Pancreas (tissue), 10 donors: ENCODE data around the gene ZNF280B. TPM values are rescaled to one million over a fixed set of nuclear protein-coding genes. Genes with fewer than 3 reads are reported as not detected.

Experiments
- ATAC-seq, 4 donors: fragments of 200-7000 bp; cut with Tn5 transposase; one replicate each; pipeline versions ENCODE4 v1.8.0 to v1.9.1; 2020; ENCODE audit warnings: mild to moderate bottlenecking in 4 of 4, moderate library complexity in 4 of 4
- DNase-seq, 6 donors: peaks; one replicate each; pipeline ENCODE4 v3.0.0-alpha.2; 2020
- FAIRE-seq: peaks from 2 replicates; lab custom pipeline; 2012; peaks lifted over from hg19 to GRCh38; lab: Jason Lieb, UNC
- H3K27ac ChIP-seq, 4 donors: fragments of 200-600 bp; sonication (generic); 1 replicate in 3 of 4; 2 replicates in 1 of 4; pipeline versions ENCODE4 v1.5.0 to v1.8.0; 2020
- H3K27me3 ChIP-seq, 4 donors: fragments of 200-600 bp; one replicate each; pipeline ENCODE4 v1.8.0; 2021
- H3K36me3 ChIP-seq, 3 donors: fragments of 200-600 bp; sonication (generic) in 1 of 3; one replicate each; pipeline versions ENCODE4 v1.5.0 to v1.8.0; 2020 to 2021
- H3K4me1 ChIP-seq, 3 donors: fragments of 200-600 bp; one replicate each; pipeline ENCODE4 v1.8.0; 2021
- H3K4me3 ChIP-seq, 4 donors: fragments of 200-600 bp; sonication (generic) in 2 of 4; one replicate each; pipeline versions ENCODE4 v1.5.0 to v1.8.0; 2020 to 2021
- H3K9me3 ChIP-seq, 4 donors: fragments of 200-600 bp; one replicate each; pipeline ENCODE4 v1.8.0; 2021
- WGBS, 2 donors: extraction: QIAGEN DNeasy Blood & Tissue Kit; methylation state at CpG; one replicate each; pipeline ENCODE4 v1.1.7; 2013; 5-methylcytosine and 5-hydroxymethylcytosine counted together
- intact Hi-C, 3 donors: fragments of 100-400 bp; cut with DNase I; formaldehyde crosslinking; loops; one replicate each; pipeline versions ENCODE4 v1.11.1 to v1.14.2; 2022
- polyA plus RNA-seq, 2 donors: library from polyadenylated mRNA; stranded (reverse); fragments of 200-250 nt; gene quantifications; one replicate each; pipeline ENCODE4 v1.2.3, GENCODE V29; 2013
- total RNA-seq, 6 donors: library from RNA; stranded (reverse); fragmentation: NEBNext Ultra II Directional in 4 of 6; extraction: Animal tissue kit (Norgen Biotek cat#: 25700) in 4 of 6; gene quantifications; one replicate each; pipeline versions ENCODE4 v1.2.1 to v1.2.4, GENCODE V29; 2021 to 2023
- TF ChIP-seq, protein P1 (sequence below), 4 donors: fragments of 200-600 bp; sonication (generic) in 3 of 4; IDR thresholded peaks; one replicate each; pipeline versions ENCODE4 v1.5.0 to v1.8.0; 2021; ENCODE audit warnings: antibody characterized with exemption in 4 of 4
- donor health status: healthy with polysubstance abuse.
- donor health status: DM: no; HTN: no; CAD: no; lungs with moderate emphysema.
- donor health status: DM: no; HTN: no; CAD: no.
- donor health status: control.
- donor health status: control.
- donor health status: Bipolar disorder and iron deficiency.
- donor health status: DM: yes; HTN: yes; CAD: no.
- donor health status: DM: no; HTN: no; CAD: no.
- donor health status: DM: no; HTN: no; CAD: no.
- donor health status: DM: yes; HTN: yes; CAD: no.

ZNF280B gene
- total and polyA plus RNA-seq, 8 donors: 0.38 to 1.3 (median 0.89) TPM

DNA sequence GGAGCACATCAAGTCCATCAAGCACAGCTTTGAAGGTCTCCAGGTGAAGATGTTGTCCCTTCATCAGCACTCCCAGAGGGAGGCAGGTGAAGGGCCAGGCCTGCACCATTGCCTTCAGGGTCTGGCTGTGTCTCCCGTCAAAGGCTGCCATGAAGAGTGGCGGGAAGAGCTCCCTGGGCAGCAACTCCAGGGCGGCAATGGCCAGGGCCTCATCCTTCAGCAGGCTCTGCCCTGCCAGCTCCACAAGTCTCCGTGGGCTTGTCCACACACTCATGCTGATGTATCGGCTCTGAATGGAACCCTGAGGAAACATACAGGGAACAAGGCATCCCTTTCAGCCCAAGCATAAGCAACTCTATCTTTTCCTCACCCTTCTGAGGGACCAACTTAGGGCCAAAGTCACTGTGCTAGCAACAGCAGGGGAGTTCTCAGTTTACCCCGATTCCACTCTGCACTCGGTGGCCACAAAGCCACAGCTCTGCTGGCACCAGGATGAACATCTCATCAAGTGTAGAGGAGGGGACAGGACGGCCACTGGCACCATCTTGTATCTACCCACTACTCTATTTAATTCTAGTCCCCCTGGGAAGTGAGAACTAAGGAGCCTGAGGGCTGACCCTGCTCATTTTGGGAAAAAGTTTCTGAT is 42.4 kb upstream of the ZNF280B start:
- WGBS, 2 donors: 74 to 77% methylated on average over 8 of the region's 8 CpGs
- TF ChIP-seq, protein P1, sequence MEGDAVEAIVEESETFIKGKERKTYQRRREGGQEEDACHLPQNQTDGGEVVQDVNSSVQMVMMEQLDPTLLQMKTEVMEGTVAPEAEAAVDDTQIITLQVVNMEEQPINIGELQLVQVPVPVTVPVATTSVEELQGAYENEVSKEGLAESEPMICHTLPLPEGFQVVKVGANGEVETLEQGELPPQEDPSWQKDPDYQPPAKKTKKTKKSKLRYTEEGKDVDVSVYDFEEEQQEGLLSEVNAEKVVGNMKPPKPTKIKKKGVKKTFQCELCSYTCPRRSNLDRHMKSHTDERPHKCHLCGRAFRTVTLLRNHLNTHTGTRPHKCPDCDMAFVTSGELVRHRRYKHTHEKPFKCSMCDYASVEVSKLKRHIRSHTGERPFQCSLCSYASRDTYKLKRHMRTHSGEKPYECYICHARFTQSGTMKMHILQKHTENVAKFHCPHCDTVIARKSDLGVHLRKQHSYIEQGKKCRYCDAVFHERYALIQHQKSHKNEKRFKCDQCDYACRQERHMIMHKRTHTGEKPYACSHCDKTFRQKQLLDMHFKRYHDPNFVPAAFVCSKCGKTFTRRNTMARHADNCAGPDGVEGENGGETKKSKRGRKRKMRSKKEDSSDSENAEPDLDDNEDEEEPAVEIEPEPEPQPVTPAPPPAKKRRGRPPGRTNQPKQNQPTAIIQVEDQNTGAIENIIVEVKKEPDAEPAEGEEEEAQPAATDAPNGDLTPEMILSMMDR (IDR thresholded peaks at IDR 0.05): no peak
- no peak overlapping the region for H3K27ac ChIP-seq
- H3K27me3 ChIP-seq: no peaks in the 10 kb centered on the region
- H3K4me1 ChIP-seq: no peaks in the 10 kb centered on the region
- DNase-seq: no peak
- no peak overlapping the region for H3K4me3 ChIP-seq
- no peaks in the 10 kb centered on the region for H3K9me3 ChIP-seq
- intact Hi-C loops: no loop called here
- no peak for FAIRE-seq
- H3K36me3 ChIP-seq: no peaks in the 10 kb centered on the region
- no peak for ATAC-seq

DNA sequence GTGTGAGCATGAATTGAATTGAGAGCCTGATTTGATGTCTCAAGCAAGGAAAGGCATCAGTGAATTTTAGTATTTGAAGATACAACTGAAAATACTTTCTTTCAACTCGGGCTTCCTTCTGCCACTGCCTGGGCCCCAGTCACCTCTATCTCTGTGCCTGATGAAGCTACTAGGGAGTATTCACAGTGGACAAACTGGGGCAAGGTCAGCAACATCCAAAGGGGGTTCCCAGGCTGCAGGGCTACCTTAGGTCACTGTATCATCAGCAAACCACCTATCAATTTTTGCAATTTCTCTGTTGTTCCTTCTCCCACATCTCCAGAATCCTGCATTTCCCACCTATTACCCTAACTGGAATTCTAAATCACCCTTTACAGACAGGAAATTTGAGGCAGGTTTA is 40.4 kb upstream of the ZNF280B start:
- FAIRE-seq (no peak), DNase-seq (no peak), ATAC-seq (no peak)
- WGBS, 2 donors: 46 to 56% methylated on average over 1 of the region's 1 CpG
- H3K27ac ChIP-seq: no peak overlapping the region
- no peak overlapping the region for H3K4me3 ChIP-seq
- H3K9me3 ChIP-seq: no peaks in the 10 kb centered on the region
- no peaks in the 10 kb centered on the region for H3K27me3 ChIP-seq
- no peaks in the 10 kb centered on the region for H3K36me3 ChIP-seq
- H3K4me1 ChIP-seq: no peaks in the 10 kb centered on the region
- TF ChIP-seq, protein P1 (IDR thresholded peaks at IDR 0.05): no peak
- intact Hi-C loops: no loop called here

DNA sequence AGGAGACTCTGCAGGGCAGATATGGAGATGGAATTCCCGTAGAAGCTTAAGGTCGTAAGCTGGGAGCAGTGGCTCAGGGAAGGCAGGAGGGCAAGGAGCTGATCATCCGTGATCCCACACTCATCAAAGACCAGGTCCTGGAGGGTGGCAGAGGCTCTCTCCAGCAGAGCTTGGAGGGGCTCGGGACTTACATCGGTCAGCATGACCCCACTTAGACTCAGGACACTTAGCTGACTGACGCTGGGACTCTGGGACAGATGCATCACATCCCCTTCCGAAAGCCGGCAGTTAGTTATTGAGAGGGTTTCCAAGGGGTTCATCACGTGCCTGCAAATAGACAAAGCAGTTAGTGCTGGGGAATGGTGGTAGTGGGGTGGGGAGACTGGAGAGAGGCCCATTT is 39.8 kb upstream of the ZNF280B start:
- no peaks in the 10 kb centered on the region for H3K4me1 ChIP-seq
- 60 to 65% methylated on average over 9 of the region's 9 CpGs for WGBS, 2 donors
- ATAC-seq (no peak), FAIRE-seq (no peak), DNase-seq (no peak)
- intact Hi-C loops: no loop called here
- H3K4me3 ChIP-seq: no peak overlapping the region
- no peaks in the 10 kb centered on the region for H3K9me3 ChIP-seq
- TF ChIP-seq, protein P1 (IDR thresholded peaks at IDR 0.05): no peak
- H3K27ac ChIP-seq: no peak overlapping the region
- H3K27me3 ChIP-seq: no peaks in the 10 kb centered on the region
- no peaks in the 10 kb centered on the region for H3K36me3 ChIP-seq

DNA sequence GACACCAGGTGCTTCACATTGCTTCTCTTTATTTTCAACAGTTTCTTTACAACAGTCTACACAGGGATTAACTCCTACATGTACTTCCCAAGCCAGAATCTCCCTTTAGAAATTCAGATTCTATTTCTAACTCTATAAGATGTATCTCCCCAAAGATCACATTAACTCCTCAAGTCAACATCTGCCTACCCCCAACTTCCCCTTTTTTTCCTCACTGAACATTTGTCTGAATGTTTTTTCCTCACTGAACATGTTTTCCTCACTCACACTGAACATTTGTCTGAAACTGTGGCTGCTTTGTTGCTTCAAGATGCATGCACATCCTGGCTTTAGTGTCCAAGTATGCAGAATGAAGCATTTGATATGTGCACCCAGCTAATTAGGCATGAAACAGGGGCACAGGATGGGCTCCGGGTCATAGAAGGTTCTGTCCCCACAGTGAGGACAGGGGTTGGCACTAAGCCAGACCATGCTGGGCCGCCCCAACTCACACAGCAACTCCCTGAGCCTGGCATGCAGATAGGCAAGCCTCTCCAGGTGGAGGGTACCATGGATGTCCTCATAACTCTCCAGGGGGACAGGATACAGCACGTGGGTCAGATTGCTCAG is 39.3 kb upstream of the ZNF280B start:
- no peaks in the 10 kb centered on the region for H3K27me3 ChIP-seq
- FAIRE-seq: no peak
- H3K9me3 ChIP-seq: no peaks in the 10 kb centered on the region
- H3K4me1 ChIP-seq: no peaks in the 10 kb centered on the region
- DNase-seq: no peak
- ATAC-seq: no peak
- TF ChIP-seq, protein P1 (IDR thresholded peaks at IDR 0.05): no peak
- WGBS, 2 donors: 34 to 36% methylated on average over 3 of the region's 3 CpGs
- H3K27ac ChIP-seq: no peak overlapping the region
- intact Hi-C loops: no loop called here
- no peaks in the 10 kb centered on the region for H3K36me3 ChIP-seq
- no peak overlapping the region for H3K4me3 ChIP-seq

DNA sequence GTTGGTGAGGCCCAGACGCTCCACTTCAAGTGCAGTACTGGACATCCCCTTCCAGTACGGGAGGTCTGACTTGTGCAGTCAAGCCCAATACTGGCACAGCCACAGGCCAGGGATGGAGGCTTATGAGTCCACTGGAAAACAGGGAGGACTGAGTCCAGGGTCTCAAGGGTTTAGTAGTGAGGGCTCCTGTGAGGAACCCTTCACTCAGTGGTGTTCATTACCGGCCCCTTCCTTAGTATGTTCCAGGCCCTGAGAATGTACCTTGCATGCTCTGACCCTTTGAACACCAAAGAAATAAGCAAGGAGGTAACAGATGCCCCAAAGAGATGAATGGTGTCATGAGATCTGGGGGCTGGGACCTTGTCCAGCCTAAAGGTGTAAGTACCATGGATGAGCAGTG is 38.7 kb upstream of the ZNF280B start:
- TF ChIP-seq, protein P1 (IDR thresholded peaks at IDR 0.05): no peak
- ATAC-seq (no peak), FAIRE-seq (no peak), DNase-seq (no peak)
- WGBS, 2 donors: 86 to 88% methylated on average over 3 of the region's 3 CpGs
- Histone ChIP-seq H3K4me1 (no peaks in the 10 kb centered on the region), H3K9me3 (no peaks in the 10 kb centered on the region), H3K27me3 (no peaks in the 10 kb centered on the region), H3K36me3 (no peaks in the 10 kb centered on the region), H3K4me3 (no peak overlapping the region), H3K27ac (no peak overlapping the region)
- intact Hi-C loops: no loop called here
